Pancreas (tissue), 10 donors: ENCODE measurements around the gene BEST3. TPM values are rescaled to one million over a fixed set of nuclear protein-coding genes. Genes with fewer than 3 reads are reported as not detected.
A peak's percentile ranks its signal among the peaks of the same experiment; 100 is the strongest.

ENCODE experiments used
- ATAC-seq, 4 donors: fragments of 200-7000 bp; cut with Tn5 transposase; one replicate each; pipeline versions ENCODE4 v1.8.0 to v1.9.1; 2020; ENCODE audit warnings: mild to moderate bottlenecking in 4 of 4, moderate library complexity in 4 of 4
- DNase-seq, 6 donors: peaks; one replicate each; pipeline ENCODE4 v3.0.0-alpha.2; 2020
- FAIRE-seq: peaks from 2 replicates; lab custom pipeline; 2012; peaks lifted over from hg19 to GRCh38; lab: Jason Lieb, UNC
- H3K27ac ChIP-seq, 4 donors: fragments of 200-600 bp; sonication (generic); 1 replicate in 3 of 4; 2 replicates in 1 of 4; pipeline versions ENCODE4 v1.5.0 to v1.8.0; 2020
- H3K27me3 ChIP-seq, 4 donors: fragments of 200-600 bp; one replicate each; pipeline ENCODE4 v1.8.0; 2021
- H3K36me3 ChIP-seq, 3 donors: fragments of 200-600 bp; sonication (generic) in 1 of 3; one replicate each; pipeline versions ENCODE4 v1.5.0 to v1.8.0; 2020 to 2021
- H3K4me1 ChIP-seq, 3 donors: fragments of 200-600 bp; one replicate each; pipeline ENCODE4 v1.8.0; 2021
- H3K4me3 ChIP-seq, 4 donors: fragments of 200-600 bp; sonication (generic) in 2 of 4; one replicate each; pipeline versions ENCODE4 v1.5.0 to v1.8.0; 2020 to 2021
- H3K9me3 ChIP-seq, 4 donors: fragments of 200-600 bp; one replicate each; pipeline ENCODE4 v1.8.0; 2021
- WGBS, 2 donors: extraction: QIAGEN DNeasy Blood & Tissue Kit; methylation state at CpG; one replicate each; pipeline ENCODE4 v1.1.7; 2013; 5-methylcytosine and 5-hydroxymethylcytosine counted together
- intact Hi-C, 3 donors: fragments of 100-400 bp; cut with DNase I; formaldehyde crosslinking; loops; one replicate each; pipeline versions ENCODE4 v1.11.1 to v1.14.2; 2022
- polyA plus RNA-seq, 2 donors: library from polyadenylated mRNA; stranded (reverse); fragments of 200-250 nt; gene quantifications; one replicate each; pipeline ENCODE4 v1.2.3, GENCODE V29; 2013
- total RNA-seq, 6 donors: library from RNA; stranded (reverse); fragmentation: NEBNext Ultra II Directional in 4 of 6; extraction: Animal tissue kit (Norgen Biotek cat#: 25700) in 4 of 6; gene quantifications; one replicate each; pipeline versions ENCODE4 v1.2.1 to v1.2.4, GENCODE V29; 2021 to 2023
- TF ChIP-seq, protein P1 (sequence below), 4 donors: fragments of 200-600 bp; sonication (generic) in 3 of 4; IDR thresholded peaks; one replicate each; pipeline versions ENCODE4 v1.5.0 to v1.8.0; 2021; ENCODE audit warnings: antibody characterized with exemption in 4 of 4
- donor health status: healthy with polysubstance abuse.
- donor health status: DM: no; HTN: no; CAD: no; lungs with moderate emphysema.
- donor health status: DM: no; HTN: no; CAD: no.
- donor health status: control.
- donor health status: control.
- donor health status: Bipolar disorder and iron deficiency.
- donor health status: DM: yes; HTN: yes; CAD: no.
- donor health status: DM: no; HTN: no; CAD: no.
- donor health status: DM: no; HTN: no; CAD: no.
- donor health status: DM: yes; HTN: yes; CAD: no.

The BEST3 gene
- total and polyA plus RNA-seq, 8 donors: 0.12 to 2.8 (median 1.2) TPM; not detected in 2

DNA sequence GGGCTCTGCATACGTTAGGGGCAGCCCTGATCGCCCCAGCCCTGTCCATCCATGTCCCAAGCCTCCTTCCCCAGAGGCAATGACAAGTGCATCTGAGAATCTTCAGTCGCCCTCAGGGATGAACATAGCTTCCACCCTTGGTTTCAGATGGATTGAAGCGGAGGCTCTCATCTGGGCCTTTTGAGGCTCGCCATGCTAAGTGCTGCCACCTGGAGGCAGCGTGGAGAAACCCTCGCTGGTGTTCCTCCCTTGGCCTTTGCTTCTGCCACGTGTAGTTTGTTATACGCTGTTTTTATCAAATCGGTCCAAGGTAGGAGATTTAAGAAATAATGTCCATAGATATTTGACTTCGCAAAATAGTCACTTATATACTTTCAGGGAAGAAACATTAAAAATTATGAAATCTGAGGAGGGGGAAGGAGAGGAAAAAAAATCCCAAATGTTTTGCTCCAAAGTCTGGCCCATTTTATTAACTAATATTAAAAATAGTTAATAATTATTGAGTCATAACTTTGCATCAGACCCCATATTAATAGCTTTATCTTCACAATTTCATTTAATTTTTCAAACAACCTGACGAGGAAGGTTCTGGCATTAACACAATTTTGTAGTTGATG, 59.6 kb downstream of the BEST3 start:
- 19 to 20% methylated on average over 12 of the region's 12 CpGs for WGBS, 2 donors
- no peaks in the 10 kb centered on the region for H3K27me3 ChIP-seq
- intact Hi-C loops: no loop called here
- DNase-seq (peak; percentile 35 to 83 (median 70)), ATAC-seq (peak; percentile 85 to 98 (median 97)), FAIRE-seq (no peak)
- H3K9me3 ChIP-seq: no peaks in the 10 kb centered on the region
- no peak overlapping the region for H3K4me3 ChIP-seq
- H3K27ac ChIP-seq: no peak overlapping the region
- H3K36me3 ChIP-seq: no peaks in the 10 kb centered on the region
- TF ChIP-seq, protein P1, sequence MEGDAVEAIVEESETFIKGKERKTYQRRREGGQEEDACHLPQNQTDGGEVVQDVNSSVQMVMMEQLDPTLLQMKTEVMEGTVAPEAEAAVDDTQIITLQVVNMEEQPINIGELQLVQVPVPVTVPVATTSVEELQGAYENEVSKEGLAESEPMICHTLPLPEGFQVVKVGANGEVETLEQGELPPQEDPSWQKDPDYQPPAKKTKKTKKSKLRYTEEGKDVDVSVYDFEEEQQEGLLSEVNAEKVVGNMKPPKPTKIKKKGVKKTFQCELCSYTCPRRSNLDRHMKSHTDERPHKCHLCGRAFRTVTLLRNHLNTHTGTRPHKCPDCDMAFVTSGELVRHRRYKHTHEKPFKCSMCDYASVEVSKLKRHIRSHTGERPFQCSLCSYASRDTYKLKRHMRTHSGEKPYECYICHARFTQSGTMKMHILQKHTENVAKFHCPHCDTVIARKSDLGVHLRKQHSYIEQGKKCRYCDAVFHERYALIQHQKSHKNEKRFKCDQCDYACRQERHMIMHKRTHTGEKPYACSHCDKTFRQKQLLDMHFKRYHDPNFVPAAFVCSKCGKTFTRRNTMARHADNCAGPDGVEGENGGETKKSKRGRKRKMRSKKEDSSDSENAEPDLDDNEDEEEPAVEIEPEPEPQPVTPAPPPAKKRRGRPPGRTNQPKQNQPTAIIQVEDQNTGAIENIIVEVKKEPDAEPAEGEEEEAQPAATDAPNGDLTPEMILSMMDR (IDR thresholded peaks at IDR 0.05): peak; percentile 65 to 82 (median 72)
- H3K4me1 ChIP-seq: no peaks in the 10 kb centered on the region

DNA sequence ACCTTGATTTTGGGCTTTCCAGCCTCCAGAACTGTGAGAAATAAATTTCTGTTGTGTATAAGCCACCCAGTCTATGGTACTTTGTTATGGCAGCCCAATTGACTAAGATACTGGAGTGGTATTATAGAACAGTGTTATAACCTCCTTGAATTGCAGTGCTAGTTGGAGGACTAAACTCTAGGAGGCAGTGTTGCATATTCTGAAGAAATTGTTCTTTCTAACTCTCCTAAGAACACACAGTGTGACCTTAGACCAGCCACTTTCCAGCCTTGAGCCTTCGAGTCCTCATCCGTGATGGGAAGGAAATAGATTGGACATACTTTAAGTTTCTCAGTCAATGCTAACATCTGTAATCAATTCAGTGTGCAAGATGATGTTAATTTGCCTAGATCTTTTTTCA, 66.0 kb downstream of the BEST3 start:
- H3K9me3 ChIP-seq: no peaks in the 10 kb centered on the region
- WGBS, 2 donors: 90 to 93% methylated on average over 2 of the region's 2 CpGs
- intact Hi-C loops: no loop called here
- H3K27me3 ChIP-seq: no peaks in the 10 kb centered on the region
- H3K36me3 ChIP-seq: no peaks in the 10 kb centered on the region
- no peak for DNase-seq
- no peak for ATAC-seq
- TF ChIP-seq, protein P1 (IDR thresholded peaks at IDR 0.05): no peak
- FAIRE-seq: no peak
- H3K27ac ChIP-seq: no peak overlapping the region
- H3K4me1 ChIP-seq: no peaks in the 10 kb centered on the region
- no peak overlapping the region for H3K4me3 ChIP-seq

DNA sequence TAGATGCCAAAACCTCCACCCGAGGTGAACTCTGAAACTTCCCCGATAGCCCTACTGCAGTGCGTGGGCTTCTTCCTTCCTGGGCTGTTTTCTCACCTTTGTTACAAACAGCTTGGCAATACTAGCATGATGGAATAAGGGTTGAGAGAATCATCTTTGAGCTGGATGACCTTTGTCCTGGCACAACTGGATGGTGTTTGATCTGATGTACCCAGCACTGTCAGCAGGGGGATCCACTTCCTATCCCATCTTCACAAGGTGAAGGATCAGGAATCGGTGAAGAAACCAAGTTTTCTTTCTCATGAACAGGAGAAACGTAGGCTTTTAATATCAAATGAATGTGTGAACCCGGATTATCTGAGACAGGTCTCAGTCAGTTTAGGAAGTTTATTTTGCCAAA, 68.9 kb downstream of the BEST3 start:
- ATAC-seq: no peak
- FAIRE-seq: no peak
- 74 to 77% methylated on average over 6 of the region's 6 CpGs for WGBS, 2 donors
- Histone ChIP-seq H3K36me3 (no peaks in the 10 kb centered on the region), H3K4me1 (no peaks in the 10 kb centered on the region), H3K9me3 (no peaks in the 10 kb centered on the region), H3K27ac (no peak overlapping the region), H3K27me3 (no peaks in the 10 kb centered on the region), H3K4me3 (no peak overlapping the region)
- TF ChIP-seq, protein P1 (IDR thresholded peaks at IDR 0.05): no peak
- DNase-seq: no peak
- intact Hi-C loops: no loop called here

DNA sequence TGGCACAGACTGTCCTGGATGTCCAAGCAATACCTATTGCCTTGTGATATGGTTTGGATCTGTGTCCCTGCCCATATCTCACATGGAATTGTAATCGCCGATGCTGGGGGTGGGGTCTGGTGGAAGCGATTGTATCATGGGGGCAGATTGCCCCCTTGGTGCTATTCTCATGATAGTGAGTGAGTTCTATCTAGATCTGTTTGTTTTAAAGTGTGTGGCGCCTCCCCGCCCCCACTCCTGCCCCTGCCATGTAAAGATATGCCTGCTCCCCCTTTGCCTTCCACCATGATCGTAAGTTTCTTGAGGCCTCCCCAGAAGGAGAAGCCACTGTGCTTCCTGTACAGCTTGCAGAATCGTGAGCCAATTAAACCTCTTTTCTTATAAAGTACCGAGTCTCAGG, 71.6 kb downstream of the BEST3 start:
- H3K4me1 ChIP-seq: peaks cover 0 to 4% (median 0%) of the 10 kb centered on the region in 3 donors
- WGBS, 2 donors: 66 to 96% methylated on average over 8 of the region's 8 CpGs
- TF ChIP-seq, protein P1 (IDR thresholded peaks at IDR 0.05): no peak
- no peaks in the 10 kb centered on the region for H3K27me3 ChIP-seq
- DNase-seq (no peak), FAIRE-seq (no peak), ATAC-seq (no peak)
- no peak overlapping the region for H3K27ac ChIP-seq
- H3K4me3 ChIP-seq: no peak overlapping the region
- no peaks in the 10 kb centered on the region for H3K9me3 ChIP-seq
- no peaks in the 10 kb centered on the region for H3K36me3 ChIP-seq
- intact Hi-C loops: no loop called here

DNA sequence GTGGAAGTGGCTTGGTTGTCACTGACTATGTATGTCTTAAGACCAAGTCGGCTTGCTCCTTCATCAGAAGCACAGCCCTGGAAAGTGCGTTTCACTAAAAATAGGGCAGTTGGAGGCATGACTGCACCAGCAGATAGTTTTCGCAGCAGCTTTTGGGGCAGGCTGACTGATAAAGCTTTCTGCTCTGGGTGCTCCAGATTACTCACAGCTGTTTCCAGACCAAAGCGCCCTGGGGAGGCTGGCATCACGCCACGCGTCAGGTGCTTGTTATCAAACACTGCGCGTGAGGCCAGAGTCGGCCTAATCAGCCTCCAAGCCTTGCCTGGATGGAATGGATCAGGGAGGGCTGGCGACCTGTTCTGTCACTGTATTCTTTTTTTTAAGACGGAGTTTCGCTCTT, 75.1 kb downstream of the BEST3 start:
- intact Hi-C loops: no loop called here
- H3K27me3 ChIP-seq: no peaks in the 10 kb centered on the region
- no peak overlapping the region for H3K27ac ChIP-seq
- no peak overlapping the region for H3K4me3 ChIP-seq
- H3K4me1 ChIP-seq: peaks cover 0 to 4% (median 0%) of the 10 kb centered on the region in 3 donors
- ATAC-seq (peak; percentile 95 to 99 (median 98)), DNase-seq (peak; percentile 84 to 97 (median 90)), FAIRE-seq (no peak)
- no peaks in the 10 kb centered on the region for H3K36me3 ChIP-seq
- no peaks in the 10 kb centered on the region for H3K9me3 ChIP-seq
- 36 to 38% methylated on average over 13 of the region's 13 CpGs for WGBS, 2 donors
- TF ChIP-seq, protein P1 (IDR thresholded peaks at IDR 0.05): no peak
